ENCODE data around the gene CRIP2.

CRIP2 gene

DNA sequence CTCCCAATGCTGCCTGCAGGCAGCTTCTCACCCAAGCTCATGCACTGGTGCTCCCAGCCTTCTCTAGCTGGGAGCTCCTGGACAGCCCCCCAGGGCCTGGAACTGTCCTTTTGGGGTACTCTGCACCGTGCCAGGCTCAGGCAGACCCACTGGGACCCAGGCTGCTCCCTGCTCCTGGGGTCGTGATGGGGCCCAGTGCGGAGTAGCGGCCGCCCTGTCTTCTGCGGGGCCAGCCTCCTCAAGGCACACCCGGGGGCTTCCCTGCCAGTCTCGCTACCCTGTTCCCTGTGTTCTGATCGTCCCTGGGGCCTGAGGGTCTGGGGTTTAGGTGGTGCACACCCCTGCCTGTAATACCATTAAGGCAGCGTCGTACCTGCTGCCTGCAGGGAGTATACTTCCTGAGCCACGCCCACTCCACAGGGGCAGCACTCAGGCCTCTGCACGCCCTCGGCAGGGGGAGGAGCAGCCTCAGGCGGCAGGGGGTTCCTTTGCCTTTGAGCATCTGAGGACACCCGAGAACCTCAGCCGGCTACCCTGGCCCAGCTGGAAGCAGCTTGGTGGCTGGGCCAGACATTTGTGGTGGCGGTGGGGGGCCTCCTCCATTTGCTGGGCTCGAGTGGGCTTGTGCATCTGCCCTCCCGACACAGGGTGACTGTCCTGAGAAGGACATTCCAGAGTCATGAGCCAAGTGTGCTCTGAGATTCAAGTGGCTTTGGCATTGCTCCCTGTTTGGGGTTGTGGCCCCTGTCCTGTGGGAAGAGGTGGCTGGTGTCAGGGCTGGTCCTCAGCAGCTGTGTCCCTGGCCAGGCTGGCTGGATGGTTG lies 9.2 kb upstream of the CRIP2 start:
- DNase-seq = no peak

- no peak for DNase-seq
These were observed 7.9 kb upstream of the CRIP2 start for GRCh38 chr14:105466531-105467248.

- no peak for DNase-seq
These were observed 7.2 kb upstream of the CRIP2 start for GRCh38 chr14:105467249-105467941.

GRCh38 chr14:105467942-105468471 lies 6.6 kb upstream of the CRIP2 start:
- no peak for DNase-seq

- no peak for DNase-seq
These were observed 5.9 kb upstream of the CRIP2 start for GRCh38 chr14:105468621-105469241.

DNA sequence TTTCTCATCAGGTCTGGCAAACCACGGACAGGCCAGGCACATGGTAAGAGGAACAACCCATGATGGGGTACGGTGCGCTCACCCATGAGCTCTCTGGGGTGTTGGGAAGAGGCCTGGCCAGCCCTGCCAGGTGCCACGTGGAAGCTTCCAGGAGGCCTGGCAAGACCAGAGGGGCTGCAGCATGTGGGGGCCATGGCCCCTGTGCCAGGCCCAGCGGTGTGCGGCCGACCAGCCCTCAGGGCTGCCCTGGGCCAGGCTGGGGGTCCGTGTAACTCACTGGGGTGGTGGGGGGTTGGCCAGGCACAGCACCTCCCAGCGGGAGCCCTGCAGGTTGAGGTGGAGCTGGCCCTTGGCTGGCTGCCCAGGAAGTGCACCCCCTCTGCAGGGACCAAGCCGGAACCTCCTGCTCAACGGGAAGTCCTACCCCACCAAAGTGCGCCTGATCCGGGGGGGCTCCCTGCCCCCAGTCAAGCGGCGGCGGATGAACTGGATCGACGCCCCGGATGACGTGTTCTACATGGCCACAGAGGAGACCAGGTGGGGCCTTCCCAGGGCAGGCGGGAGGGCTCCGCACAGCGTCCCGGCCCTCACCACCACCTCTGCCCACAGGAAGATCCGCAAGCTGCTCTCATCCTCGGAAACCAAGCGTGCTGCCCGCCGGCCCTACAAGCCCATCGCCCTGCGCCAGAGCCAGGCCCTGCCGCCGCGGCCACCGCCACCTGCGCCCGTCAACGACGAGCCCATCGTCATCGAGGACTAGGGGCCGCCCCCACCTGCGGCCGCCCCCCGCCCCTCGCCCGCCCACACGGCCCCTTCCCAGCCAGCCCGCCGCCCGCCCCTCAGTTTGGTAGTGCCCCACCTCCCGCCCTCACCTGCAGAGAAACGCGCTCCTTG lies 4.9 kb upstream of the CRIP2 start:
- DNase-seq = no peak

DNA sequence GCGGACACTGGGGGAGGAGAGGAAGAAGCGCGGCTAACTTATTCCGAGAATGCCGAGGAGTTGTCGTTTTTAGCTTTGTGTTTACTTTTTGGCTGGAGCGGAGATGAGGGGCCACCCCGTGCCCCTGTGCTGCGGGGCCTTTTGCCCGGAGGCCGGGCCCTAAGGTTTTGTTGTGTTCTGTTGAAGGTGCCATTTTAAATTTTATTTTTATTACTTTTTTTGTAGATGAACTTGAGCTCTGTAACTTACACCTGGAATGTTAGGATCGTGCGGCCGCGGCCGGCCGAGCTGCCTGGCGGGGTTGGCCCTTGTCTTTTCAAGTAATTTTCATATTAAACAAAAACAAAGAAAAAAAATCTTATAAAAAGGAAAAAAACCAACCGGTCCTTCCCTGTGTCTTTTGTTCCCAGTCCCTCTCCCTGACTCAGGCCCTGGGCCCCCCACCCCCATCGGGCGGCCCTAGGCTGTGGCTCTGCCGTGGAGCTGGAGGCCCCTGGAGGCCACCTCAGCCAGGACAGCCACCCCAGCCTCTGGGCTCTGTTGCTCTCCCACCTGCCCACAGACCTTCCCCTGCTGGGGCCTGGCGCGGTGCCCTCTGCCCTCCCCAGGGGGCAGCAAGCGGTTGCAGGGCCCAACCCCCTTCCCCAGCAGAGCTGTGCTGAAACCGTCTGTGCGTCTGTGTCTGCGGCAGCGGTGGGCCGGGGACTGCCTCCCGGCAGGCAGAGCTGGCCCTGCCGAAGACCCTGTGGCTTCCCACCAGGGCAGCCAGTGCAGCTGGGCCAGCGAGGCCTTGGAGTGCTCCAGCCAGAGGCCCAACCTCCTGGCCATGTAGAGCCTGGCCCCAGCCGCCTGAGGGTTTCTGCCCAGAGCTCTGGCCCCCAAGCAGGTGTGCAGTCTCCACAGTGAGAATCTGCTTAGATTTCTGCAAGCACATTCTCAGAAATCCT lies 4.0 kb upstream of the CRIP2 start:
- no peak for DNase-seq

GRCh38 chr14:105471297-105471821 lies 3.3 kb upstream of the CRIP2 start:
- no peak for DNase-seq

- DNase-seq = no peak
These were observed 2.7 kb upstream of the CRIP2 start for GRCh38 chr14:105471823-105472485.

- no peak for DNase-seq
These were observed 2.1 kb upstream of the CRIP2 start for GRCh38 chr14:105472486-105472991.

GRCh38 chr14:105473033-105473676 lies 1.5 kb upstream of the CRIP2 start:
- no peak for DNase-seq

DNA sequence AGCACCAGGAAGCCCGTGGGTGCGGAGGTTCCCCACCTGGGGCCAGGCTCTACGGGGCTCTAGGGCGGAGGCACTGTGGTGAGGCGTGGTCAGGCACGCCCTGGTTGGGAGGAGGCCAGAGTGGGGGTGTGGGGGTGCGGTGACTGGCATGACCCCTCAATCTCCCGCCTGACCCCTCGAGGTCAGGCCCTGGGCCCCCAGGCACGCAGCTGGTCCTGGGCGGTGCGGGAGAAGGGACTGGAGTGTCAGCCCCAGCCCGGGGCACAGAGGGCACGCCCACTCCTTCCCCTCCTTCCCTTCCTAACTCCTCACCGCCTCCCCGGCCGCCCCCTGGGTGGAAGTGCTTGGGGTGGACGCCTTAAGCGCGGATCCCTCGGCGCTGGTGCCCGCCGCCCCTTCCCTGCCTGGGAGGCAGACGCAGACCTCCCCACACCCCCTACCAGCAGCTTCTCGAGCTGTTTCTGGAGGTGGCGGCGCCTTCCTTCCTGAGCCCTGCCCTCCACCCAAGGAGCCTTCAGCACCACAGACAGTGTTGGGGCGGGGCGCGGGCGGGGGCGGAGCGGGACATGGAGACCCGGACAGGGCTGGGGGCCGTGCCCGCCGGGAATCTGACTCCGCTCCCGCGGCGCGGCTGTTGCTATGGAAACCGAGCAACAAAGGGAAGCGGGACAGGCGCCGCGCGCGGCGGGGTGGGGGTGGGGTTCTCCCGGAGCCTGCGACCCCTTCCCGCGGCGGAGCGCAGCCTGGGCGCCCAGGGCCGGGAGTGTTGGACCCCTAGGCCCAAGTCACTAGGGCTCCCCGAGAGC lies 741 bp upstream of the CRIP2 start:
- DNase-seq = peak; percentile 55 to 70

GRCh38 chr14:105475269-105476096 lies 862 bp downstream of the CRIP2 start:
- DNase-seq = no peak

- no peak for DNase-seq
These were observed 1.6 kb downstream of the CRIP2 start for GRCh38 chr14:105476097-105476830.

GRCh38 chr14:105476831-105477659 lies 2.4 kb downstream of the CRIP2 start:
- no peak for DNase-seq
